Brain pericyte (primary cell): ENCODE data around the gene ATXN2.
"Not testable (repeated sequence)": the region's sequence is repeated elsewhere in the genome, so short reads cannot be mapped to it uniquely, and the experiment has no call there.

ENCODE experiments used
- DNase-seq: peaks from one replicate; pipeline ENCODE4 v3.0.0-alpha.2; 2012; ENCODE audit warnings: low read depth, low spot score

ATXN2 gene

DNA sequence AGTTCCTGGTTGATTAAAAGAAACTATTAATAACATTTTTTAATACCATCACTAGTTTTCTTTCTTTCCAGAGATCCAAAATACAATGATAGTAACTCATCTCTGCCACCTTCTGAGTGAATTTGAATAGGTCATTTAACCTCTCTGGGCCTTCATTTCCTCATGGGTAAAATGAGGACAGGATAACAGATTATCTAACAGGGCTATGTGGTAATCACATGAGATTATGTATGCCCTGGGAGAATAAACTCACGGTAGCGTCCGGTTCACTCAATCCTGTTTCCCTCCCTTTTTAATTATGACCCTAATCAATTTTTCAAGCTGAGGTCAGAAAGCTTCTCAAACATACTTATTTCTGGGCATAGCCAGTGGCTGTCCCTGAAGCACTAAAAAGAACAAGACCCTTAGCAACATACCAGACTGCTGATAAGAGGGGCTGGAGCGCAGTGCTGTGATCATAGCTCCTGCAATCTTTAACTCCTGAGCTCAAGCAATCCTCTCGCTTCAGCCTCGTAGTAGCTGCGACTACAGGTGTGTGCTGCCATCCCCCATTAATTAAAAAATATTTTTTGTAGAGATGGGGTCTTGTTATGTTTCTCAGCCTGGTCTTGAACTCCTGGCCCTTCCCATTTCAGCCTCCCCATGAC is 24.2 kb downstream of the ATXN2 start:
- DNase-seq: no peak

DNA sequence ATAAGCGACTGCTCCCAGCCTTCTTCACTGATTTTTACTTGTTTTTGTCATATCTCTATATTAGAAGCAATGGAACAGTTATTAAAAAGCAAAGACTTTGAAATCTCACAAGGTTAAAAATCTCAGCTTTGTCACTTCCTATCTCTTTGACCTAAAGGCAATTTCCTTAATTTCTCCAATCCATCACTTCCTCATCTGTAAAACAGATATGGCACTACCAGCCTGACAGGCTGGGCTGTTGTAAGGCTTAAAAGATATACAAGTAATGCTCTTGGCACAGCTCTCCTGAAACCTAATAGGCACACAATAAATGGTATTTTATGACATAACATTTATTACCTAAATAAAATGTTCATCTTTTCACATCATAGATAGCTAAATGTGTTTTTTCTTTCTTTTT is 25.6 kb downstream of the ATXN2 start:
- DNase-seq: no peak

- DNase-seq: no peak
Measured at GRCh38 chr12:111570084-111570961, 28.8 kb downstream of the ATXN2 start.

DNA sequence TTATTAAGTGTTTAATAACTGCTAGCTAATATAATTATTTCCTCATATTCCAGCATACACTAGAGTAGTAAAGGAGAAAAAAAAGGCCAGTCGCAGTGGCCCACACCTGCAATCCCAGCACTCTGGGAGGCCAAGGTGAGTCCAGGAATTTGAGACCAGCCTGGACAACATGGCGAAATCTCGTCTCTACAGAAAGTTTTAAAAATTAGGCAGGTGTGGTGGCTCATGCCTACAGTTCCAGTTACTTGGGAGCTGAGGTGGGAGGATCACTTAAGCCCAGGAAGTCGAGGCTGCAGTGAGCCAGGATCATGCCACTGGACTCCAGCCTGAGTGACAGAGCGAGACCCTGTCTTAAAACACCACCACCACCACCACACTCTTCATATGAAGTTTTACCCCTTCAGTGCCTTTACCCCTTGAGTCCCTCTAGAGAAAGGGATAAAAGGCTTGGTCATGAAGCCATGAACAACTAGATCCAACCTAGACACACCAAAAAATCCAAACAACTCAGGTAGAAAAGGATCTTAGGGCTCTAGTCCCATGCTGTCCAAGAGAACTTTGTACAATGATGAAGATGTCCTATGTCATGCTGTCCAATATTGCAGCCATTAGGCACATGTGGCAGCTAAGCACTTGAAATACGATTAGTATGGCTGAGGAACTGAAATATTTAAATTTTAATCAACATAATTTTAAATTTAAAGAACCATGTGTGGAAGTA is 29.6 kb downstream of the ATXN2 start:
- no peak for DNase-seq

GRCh38 chr12:111560844-111561243 is 38.3 kb downstream of the ATXN2 start:
- DNase-seq: not testable (repeated sequence)

DNA sequence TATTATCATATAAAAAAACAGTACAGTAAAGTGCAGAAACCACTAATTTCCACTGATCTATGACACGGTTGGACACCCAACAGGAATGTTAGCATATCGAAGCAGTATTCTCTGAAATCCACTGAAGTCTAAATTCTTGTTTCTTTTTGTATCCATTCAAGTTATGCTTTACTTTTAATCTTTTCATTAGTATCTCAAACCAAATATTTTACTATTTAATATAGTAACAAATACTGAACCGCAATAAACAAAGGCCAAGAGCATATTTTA is 41.1 kb downstream of the ATXN2 start:
- DNase-seq: no peak

DNA sequence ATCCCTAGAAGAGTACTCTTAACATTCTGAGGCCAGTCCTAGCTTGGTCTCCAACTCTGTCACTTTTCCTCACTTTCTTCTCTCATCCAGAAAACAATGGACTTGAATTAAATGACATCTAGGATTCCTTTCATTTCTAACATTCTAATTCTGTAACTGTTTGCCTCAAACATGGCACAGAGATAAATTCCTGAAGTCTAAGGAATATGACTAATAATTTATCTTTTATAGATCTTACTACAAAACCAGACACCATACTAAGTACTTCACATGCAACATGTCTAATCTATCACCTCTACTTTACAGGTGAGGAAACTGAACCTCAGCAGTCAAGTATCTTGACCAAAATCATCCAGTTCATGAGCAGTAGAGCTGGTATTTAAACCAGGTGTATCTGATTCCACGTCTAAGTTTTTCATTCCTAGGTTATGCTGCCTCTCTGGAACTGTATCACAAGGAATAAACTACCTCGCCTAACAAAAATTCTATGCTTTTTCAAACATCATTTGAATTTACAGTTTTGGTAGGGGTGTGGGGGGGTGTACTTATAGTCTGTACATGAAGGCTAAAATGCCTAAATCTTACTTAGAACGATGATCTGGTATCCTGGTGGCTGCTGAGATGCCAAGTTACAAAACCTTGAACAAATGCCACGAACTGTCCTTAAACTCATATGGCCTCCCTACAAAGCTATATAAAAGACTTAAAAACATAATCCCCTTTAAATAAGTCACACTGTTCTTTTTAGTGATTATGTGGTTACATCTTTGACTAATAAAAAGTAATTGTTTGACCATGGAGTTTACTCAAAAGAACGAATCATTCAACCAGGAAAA is 41.6 kb downstream of the ATXN2 start:
- no peak for DNase-seq

GRCh38 chr12:111556676-111557075 is 42.4 kb downstream of the ATXN2 start:
- DNase-seq: no peak

DNA sequence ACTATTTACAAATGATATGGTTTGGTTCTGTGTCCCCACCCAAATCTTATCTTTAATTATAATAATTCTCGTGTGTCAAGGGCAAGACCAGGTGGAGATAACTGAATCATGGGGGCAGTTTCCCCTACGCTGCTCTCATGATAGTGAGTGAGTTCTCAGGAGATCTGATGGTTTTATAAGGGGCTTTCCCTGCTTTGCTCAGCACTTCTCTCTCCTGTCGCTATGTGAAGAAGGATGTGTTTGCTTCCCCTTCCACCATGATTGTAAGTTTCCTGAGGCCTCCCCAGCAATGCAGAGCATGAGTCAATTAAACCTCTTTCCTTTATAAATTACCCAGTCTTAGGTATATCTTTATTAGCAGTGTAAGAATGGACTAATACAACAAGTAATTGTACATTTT is 43.8 kb downstream of the ATXN2 start:
- not testable (repeated sequence) for DNase-seq

- DNase-seq: no peak
Measured at GRCh38 chr12:111546758-111547383, 52.2 kb downstream of the ATXN2 start.

DNA sequence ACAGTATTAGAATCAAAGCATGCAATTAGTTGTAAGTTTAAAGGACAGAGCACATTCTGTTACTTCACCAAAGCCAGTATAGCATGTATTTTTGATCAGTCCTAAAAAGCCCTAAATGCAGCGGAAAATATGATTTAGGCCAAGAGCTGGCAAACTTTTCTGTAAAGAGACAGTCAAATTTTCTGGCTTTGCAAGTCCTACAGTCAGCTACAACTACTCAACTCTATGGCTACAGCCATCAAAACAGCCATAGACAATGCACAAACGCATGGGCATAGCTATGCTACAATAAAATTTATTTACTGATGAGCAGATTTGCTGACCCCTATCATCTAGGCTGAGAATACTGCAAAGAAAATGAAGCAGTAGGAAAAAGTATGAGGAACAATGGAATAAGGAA is 52.9 kb downstream of the ATXN2 start:
- DNase-seq: no peak

DNA sequence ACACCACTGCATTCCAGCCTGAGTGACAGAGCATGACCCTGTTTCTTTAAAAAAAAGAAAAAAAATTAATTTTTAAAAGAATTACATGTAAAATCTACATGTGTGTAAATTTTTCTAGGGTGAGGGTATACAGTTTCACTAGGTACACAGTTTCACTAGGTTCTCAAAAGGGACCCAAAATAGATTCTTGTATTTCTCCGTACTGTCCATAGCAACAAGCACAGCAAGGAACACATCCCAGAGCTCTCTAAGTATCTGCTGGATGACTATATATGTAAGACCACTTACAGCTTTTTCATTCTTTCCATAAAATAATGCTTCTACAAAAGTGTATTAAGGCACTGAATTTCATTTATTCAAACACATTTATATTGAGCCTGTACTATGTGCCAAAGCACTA is 55.1 kb downstream of the ATXN2 start:
- DNase-seq: no peak

GRCh38 chr12:111532751-111533150 is 66.4 kb downstream of the ATXN2 start:
- no peak for DNase-seq

- no peak for DNase-seq
Measured at GRCh38 chr12:111529424-111530368, 69.4 kb downstream of the ATXN2 start.

DNA sequence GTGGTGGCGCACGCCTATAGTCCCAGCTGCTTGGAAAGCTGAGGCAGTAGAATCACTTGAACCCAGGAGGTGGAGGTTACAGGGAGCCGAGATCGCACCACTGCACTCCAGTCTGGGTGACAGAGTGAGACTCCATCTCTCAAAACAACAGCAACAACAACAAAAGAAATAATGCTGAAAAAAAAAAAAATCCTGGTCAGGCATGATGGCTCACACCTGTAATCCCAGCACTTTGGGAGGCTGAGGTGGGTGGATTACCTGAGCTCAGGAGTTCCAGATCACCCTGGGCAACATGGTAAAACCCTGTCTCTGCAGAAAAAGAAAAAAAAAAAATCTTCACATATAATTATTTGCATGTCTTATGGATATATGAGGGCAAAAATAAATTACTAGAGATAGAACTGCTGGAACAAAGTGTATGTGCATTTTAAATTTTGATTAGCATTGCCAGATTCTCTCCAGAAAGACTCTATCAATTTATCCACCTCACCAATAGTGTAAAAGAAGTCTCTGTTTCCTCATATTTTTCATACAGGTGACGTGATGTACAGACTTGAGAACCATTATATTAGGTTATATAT is 75.4 kb downstream of the ATXN2 start:
- no peak for DNase-seq

- DNase-seq: no peak
Measured at GRCh38 chr12:111521801-111522200, 77.3 kb downstream of the ATXN2 start.

DNA sequence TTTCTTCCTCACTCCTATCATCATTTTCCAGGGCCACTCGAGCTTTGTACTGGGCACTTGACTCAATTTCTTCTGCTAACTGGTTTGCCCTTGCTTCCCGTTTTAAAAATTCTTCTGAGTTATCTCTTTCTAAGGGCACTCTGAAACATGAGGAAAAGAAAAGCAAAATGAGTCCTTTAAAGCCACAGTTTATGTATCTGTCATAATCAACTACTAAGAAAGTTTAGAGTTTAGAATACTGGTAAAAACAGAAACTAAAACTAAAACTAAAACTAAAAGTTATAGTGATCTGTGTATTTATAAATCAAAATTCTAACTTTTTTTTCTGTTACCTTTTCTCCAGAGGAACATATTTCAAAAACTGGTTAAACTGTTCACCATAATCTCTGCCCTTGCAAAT is 79.2 kb downstream of the ATXN2 start:
- DNase-seq: no peak

- no peak for DNase-seq
Measured at GRCh38 chr12:111519083-111519482, 80.0 kb downstream of the ATXN2 start.

DNA sequence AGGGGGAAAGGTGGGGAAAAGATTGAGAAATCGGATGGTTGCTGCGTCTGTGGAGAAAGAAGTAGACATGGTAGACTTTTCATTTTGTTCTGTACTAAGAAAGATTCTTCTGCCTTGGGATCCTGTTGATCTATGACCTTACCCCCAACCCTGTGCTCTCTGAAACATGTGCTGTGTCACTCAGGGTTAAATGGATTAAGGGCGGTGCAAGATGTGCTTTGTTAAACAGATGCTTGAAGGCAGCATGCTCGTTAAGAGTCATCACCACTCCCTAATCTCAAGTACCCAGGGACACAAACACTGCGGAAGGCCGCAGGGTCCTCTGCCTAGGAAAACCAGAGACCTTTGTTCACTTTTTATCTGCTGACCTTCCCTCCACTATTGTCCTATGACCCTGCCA is 91.4 kb downstream of the ATXN2 start:
- DNase-seq: not testable (repeated sequence)

DNA sequence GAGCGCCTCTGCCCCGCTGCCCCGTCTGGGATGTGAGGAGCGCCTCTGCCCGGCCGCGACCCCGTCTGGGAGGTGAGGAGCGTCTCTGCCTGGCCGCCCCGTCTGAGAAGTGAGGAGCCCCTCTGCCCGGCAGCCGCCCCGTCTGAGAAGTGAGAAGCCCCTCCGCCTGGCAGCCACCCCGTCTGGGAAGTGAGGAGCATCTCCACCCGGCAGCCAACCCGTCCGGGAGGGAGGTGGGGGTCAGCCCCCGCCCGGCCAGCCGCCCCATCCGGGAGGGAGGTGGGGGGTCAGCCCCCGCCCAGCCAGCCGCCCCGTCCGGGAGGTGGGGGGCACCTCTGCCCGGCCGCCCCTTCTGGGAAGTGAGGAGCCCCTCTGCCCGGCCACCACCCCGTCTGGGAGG is 91.9 kb downstream of the ATXN2 start:
- not testable (repeated sequence) for DNase-seq
